ENCODE results near the gene BCAS1.
A peak's percentile ranks its signal among the peaks of the same experiment; 100 is the strongest.

The BCAS1 gene

DNA sequence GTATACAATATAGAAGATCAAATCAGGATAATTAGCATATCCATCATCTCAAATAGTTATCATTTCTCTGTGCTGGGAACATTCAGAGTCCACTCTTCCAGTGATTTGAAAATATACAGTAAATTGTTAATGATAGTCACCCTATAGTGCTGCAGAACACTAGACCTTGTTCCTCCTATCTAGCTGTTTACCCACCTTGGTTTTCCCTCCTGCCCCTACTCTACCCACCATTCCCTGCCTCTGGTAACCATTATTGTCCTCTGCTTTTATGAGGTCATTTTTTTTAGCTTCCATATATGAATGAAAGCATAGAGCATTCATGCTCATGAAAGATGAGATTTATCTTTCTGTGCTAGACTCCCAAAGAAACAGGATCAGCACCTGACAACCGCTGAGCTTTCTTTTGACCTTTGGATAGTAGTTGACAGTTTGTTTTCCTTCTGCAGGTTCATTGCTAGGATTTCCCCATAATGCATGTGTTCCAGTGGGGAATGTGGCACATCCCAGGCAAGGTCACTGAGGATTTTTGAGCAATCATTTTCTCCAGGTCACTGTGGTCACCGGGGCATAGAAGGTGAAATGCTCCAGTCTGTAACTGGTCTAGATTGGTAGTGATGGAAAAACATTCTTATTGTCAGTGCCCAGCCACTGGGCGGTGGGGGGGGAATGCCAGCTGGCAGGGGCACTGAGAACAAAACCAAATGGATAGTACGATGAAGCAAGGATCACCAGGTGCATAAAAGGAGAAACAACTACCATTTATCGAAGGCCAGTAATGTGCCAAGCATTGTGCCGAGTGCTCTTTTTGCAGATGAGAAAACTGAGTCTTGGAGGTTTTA, 33.6 kb upstream of the BCAS1 start:
- TF ChIP-seq, protein P1, sequence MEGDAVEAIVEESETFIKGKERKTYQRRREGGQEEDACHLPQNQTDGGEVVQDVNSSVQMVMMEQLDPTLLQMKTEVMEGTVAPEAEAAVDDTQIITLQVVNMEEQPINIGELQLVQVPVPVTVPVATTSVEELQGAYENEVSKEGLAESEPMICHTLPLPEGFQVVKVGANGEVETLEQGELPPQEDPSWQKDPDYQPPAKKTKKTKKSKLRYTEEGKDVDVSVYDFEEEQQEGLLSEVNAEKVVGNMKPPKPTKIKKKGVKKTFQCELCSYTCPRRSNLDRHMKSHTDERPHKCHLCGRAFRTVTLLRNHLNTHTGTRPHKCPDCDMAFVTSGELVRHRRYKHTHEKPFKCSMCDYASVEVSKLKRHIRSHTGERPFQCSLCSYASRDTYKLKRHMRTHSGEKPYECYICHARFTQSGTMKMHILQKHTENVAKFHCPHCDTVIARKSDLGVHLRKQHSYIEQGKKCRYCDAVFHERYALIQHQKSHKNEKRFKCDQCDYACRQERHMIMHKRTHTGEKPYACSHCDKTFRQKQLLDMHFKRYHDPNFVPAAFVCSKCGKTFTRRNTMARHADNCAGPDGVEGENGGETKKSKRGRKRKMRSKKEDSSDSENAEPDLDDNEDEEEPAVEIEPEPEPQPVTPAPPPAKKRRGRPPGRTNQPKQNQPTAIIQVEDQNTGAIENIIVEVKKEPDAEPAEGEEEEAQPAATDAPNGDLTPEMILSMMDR (IDR thresholded peaks at IDR 0.05; ENCODE audit: low read depth, low read length, missing control alignments): no peak
- no peak overlapping the region for H3K4me3 ChIP-seq (replicated peaks; ENCODE audit: low read depth, low read length)
- no peak for DNase-seq (ENCODE audit: extremely low read depth, low read depth)

DNA sequence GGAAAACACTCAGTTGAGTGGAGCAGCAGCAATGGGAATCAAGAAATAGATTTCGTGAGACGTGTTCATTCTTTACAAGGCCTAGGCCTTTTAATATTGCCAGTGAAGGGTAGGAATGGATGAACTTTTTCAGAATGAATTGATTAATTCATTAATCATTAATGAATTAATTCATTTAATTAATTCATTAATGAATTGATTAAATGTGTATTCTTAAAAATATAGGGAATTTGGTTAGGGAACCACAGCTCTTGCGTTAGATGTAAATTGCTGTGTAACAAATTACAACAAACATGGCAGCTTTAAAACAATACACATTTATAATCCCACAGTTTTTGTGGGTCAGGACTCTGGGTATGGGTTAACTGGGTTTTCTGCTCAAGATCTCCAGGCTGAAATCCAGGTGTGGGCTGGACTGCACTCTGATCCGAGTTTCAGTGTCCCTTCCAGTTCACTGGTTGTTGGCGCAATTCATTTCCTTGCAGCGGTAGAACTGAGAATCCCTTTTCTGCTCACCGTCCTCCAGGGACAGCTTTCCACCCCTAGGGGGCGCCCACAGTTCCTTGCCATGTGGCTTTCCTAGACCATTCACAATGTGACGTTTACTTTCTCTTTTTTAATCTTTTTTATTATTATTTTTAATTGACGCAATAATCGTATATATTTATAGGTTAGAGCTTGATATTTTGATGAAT, 32.8 kb upstream of the BCAS1 start:
- TF ChIP-seq, protein P1 (IDR thresholded peaks at IDR 0.05; ENCODE audit: low read depth, low read length, missing control alignments): peak; percentile 84
- no peak overlapping the region for H3K4me3 ChIP-seq (replicated peaks; ENCODE audit: low read depth, low read length)
- no peak for DNase-seq (ENCODE audit: extremely low read depth, low read depth)

DNA sequence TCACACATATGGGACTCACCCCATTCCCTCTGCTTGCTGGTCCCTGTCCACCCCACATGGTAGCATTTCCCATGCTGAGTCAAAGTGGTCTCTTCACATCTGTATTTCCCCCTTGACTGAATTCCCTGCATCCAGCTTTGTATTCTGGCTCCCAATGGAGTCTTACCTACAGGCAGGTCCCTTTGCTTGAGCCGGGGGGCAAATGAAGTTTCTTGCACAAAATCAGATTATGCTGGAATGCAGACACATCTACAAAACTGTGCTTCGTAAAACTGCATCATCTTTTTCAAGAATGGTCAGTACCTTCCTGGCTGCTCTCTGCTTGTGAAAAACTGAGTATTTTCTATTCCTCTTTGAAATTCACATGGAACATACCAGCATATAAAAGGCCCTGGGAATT, 32.1 kb upstream of the BCAS1 start:
- H3K4me3 ChIP-seq (replicated peaks; ENCODE audit: low read depth, low read length): no peak overlapping the region
- DNase-seq (ENCODE audit: extremely low read depth, low read depth): no peak
- TF ChIP-seq, protein P1 (IDR thresholded peaks at IDR 0.05; ENCODE audit: low read depth, low read length, missing control alignments): no peak

DNA sequence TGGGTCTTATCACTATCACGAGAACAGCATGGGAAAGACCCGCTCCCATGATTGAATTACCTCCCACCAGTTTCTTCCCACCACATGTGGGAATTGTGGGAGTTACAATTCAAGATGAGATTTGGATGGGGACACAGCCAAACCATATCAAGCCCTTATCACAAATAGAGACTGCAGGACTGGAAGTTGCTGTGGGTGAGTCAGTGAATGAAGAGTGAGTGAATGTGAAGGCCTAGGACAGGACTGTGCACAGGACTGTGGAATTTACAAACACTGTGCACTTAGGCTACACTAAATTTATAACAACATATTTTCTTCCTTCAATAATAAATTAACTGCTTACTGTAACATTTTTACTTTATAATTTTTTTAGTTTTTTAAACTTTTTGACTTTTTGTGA, 30.2 kb upstream of the BCAS1 start:
- no peak for DNase-seq (ENCODE audit: extremely low read depth, low read depth)
- H3K4me3 ChIP-seq (replicated peaks; ENCODE audit: low read depth, low read length): no peak overlapping the region
- TF ChIP-seq, protein P1 (IDR thresholded peaks at IDR 0.05; ENCODE audit: low read depth, low read length, missing control alignments): no peak

DNA sequence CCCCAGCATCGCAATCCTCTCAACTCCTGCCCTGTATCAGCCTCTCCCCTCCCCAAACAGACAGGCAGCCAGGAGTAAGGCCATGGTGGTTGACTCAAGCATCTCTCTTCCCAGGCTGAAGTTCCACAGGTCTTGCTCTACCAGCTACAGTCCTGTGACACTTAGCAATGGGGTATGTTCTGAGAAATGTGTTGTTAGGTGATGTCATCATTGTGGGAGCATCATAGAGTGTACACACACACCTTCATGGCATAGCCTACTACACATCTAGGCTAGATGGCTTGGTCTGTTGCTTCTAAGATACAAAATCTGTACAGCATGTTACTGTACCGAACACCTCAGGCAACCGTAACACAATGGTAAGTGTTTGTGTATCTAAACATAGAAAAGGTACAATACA, 29.5 kb upstream of the BCAS1 start:
- DNase-seq (ENCODE audit: extremely low read depth, low read depth): no peak
- TF ChIP-seq, protein P1 (IDR thresholded peaks at IDR 0.05; ENCODE audit: low read depth, low read length, missing control alignments): no peak
- H3K4me3 ChIP-seq (replicated peaks; ENCODE audit: low read depth, low read length): no peak overlapping the region

DNA sequence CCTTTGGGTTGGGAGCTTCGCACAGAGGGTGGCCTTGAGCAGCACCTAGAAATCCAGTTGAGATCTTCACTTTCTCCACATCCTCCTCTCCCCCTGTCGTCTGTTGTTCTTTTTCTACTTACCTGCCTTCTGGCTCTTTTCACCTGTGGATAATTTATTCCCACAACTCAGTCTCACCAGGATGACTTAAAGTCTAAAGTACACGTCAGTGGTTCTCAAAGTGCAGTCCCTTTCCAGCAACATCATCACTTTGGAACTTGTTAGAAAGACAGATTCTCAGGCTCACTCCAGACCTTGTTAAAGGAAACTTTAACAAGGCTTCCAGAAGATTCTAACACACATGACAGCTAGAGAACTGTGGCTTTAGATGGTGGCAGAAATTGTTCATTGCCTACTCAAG, 27.7 kb upstream of the BCAS1 start:
- TF ChIP-seq, protein P1 (IDR thresholded peaks at IDR 0.05; ENCODE audit: low read depth, low read length, missing control alignments): no peak
- no peak for DNase-seq (ENCODE audit: extremely low read depth, low read depth)
- no peak overlapping the region for H3K4me3 ChIP-seq (replicated peaks; ENCODE audit: low read depth, low read length)

Data from HFF-Myc (cell line).